Loucy (cell line): ENCODE measurements around the gene STAB2.

Experiments used
- EZH2phosphoT487 ChIP-seq: fragments of 200-600 bp; IDR thresholded peaks from 2 replicates; pipeline ENCODE4 v1.6.1; 2018; ENCODE audit warnings: antibody characterized with exemption, mild to moderate bottlenecking, moderate library complexity, borderline replicate concordance
- TF ChIP-seq, protein P1 (sequence below): fragments of 200-600 bp; sonication (generic); conservative IDR thresholded peaks from 2 replicates; pipeline ENCODE4 v1.5.1; 2014; ENCODE audit warnings: mild to moderate bottlenecking, antibody characterized with exemption, low read length

DNA sequence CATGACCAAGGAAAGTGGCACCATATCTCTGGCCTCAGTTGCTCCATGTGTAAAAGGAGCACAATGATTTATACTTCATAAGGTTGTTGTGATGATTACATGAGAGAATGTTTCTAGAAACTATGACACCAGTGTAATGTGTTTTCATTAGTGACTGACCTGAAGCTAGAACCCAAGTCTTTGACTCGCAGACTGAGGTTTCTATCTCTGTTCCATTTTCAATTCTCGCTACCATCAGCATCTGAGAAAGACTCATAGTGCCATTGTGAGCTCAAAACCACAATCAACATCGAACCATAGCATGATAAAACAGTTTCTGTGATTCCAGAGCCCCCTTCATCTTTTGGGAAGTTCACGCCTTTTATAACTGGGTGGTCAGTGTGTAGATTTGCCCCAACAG is 53.8 kb downstream of the STAB2 start:
- TF ChIP-seq, protein P1, sequence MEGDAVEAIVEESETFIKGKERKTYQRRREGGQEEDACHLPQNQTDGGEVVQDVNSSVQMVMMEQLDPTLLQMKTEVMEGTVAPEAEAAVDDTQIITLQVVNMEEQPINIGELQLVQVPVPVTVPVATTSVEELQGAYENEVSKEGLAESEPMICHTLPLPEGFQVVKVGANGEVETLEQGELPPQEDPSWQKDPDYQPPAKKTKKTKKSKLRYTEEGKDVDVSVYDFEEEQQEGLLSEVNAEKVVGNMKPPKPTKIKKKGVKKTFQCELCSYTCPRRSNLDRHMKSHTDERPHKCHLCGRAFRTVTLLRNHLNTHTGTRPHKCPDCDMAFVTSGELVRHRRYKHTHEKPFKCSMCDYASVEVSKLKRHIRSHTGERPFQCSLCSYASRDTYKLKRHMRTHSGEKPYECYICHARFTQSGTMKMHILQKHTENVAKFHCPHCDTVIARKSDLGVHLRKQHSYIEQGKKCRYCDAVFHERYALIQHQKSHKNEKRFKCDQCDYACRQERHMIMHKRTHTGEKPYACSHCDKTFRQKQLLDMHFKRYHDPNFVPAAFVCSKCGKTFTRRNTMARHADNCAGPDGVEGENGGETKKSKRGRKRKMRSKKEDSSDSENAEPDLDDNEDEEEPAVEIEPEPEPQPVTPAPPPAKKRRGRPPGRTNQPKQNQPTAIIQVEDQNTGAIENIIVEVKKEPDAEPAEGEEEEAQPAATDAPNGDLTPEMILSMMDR = no peak
- TF ChIP-seq EZH2phosphoT487 = no peak
